Prostate gland (tissue), 2 donors: ENCODE data around the gene CTTNBP2NL.

Experiments
- POLR2A ChIP-seq: fragments of 450-650 bp; IDR thresholded peaks from one replicate; pipeline ENCODE4 v1.6.1; 2016; ENCODE audit warnings: antibody characterized with exemption, mild to moderate bottlenecking
- TF ChIP-seq, protein P1 (sequence below), 4 experiments: fragments of 200-600 bp in 2 of 4; fragments of 450-650 bp in 2 of 4; sonication (generic) in 2 of 4; IDR thresholded peaks; 1 replicate in 3 of 4; 2 replicates in 1 of 4; pipeline ENCODE4 v1.5.1; 2016 to 2019; ENCODE audit warnings: antibody characterized with exemption in 4 of 4, mild to moderate bottlenecking in 2 of 4, moderate library complexity in 2 of 4

GRCh38 chr1:112470966-112471365 lies 75.0 kb downstream of the CTTNBP2NL start:
- TF ChIP-seq, protein P1, sequence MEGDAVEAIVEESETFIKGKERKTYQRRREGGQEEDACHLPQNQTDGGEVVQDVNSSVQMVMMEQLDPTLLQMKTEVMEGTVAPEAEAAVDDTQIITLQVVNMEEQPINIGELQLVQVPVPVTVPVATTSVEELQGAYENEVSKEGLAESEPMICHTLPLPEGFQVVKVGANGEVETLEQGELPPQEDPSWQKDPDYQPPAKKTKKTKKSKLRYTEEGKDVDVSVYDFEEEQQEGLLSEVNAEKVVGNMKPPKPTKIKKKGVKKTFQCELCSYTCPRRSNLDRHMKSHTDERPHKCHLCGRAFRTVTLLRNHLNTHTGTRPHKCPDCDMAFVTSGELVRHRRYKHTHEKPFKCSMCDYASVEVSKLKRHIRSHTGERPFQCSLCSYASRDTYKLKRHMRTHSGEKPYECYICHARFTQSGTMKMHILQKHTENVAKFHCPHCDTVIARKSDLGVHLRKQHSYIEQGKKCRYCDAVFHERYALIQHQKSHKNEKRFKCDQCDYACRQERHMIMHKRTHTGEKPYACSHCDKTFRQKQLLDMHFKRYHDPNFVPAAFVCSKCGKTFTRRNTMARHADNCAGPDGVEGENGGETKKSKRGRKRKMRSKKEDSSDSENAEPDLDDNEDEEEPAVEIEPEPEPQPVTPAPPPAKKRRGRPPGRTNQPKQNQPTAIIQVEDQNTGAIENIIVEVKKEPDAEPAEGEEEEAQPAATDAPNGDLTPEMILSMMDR (IDR thresholded peaks at IDR 0.05), result no peak
- no peak for TF ChIP-seq POLR2A
